ENCODE measurements around the gene PLCL1. TPM values are rescaled to one million over a fixed set of nuclear protein-coding genes. Genes with fewer than 3 reads are reported as not detected.
A peak's percentile ranks its signal among the peaks of the same experiment; 100 is the strongest.

Gene PLCL1
- total RNA-seq, 6 donors from 2014 or later: 5.3 to 17.0 (median 8.1) TPM

DNA sequence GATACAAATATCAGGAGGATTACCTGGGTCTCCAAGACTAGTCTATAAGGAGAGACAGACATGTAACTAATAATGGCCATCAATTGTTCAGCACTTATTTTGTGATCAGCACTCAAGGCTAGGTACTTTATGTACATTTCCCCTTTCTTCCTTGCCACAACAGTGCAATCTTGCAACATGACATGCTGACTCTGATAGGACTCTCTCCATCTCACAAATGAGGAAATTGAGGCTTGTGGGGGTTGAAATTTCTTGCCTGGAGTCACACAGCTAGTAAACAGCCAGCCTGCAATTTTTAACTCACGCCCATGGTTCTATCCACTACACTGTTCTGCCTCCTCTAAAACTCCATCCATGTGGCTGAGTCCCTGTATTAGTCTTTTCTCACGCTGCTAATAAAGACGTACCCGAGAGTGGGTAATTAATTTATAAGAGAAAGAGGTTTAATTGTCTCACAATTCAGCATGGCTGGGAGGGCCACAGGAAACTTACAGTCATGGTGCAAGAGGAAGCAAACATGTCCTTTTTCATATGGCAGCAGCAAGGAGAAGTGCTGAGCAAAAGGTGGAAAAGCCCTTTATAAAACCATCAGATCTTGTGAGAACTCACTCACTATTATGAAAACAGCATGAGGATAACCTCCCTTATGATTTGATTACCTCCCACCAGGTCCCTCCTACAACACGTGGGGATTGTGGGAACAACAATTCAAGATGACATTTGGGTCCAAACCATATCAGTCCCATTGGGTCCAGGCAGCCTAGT is 302.4 kb downstream of the PLCL1 start:
- 75 to 91% methylated on average over 5 of the region's 5 CpGs for WGBS, 2 donors
- H3K9me3 ChIP-seq: no peaks in the 10 kb centered on the region
- no peaks in the 10 kb centered on the region for H3K36me3 ChIP-seq
- H3K27ac ChIP-seq: peak overlapping the region; percentile 24 to 69 (median 34)
- no peak overlapping the region for H3K4me3 ChIP-seq
- ATAC-seq (ENCODE audit: low FRiP score in 2 of 2) (peak; percentile 57 to 79), DNase-seq (peak in 1 of 2 donors; percentile 59)
- no peaks in the 10 kb centered on the region for H3K4me1 ChIP-seq
- no peak for TF ChIP-seq POLR2A (IDR thresholded peaks at IDR 0.05)
- TF ChIP-seq, protein P1, sequence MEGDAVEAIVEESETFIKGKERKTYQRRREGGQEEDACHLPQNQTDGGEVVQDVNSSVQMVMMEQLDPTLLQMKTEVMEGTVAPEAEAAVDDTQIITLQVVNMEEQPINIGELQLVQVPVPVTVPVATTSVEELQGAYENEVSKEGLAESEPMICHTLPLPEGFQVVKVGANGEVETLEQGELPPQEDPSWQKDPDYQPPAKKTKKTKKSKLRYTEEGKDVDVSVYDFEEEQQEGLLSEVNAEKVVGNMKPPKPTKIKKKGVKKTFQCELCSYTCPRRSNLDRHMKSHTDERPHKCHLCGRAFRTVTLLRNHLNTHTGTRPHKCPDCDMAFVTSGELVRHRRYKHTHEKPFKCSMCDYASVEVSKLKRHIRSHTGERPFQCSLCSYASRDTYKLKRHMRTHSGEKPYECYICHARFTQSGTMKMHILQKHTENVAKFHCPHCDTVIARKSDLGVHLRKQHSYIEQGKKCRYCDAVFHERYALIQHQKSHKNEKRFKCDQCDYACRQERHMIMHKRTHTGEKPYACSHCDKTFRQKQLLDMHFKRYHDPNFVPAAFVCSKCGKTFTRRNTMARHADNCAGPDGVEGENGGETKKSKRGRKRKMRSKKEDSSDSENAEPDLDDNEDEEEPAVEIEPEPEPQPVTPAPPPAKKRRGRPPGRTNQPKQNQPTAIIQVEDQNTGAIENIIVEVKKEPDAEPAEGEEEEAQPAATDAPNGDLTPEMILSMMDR (IDR thresholded peaks at IDR 0.05): no peak
- no peak for TF ChIP-seq POLR2AphosphoS5 (IDR thresholded peaks at IDR 0.05)
- TF ChIP-seq EP300 (IDR thresholded peaks at IDR 0.05): no peak
- no peaks in the 10 kb centered on the region for H3K27me3 ChIP-seq

DNA sequence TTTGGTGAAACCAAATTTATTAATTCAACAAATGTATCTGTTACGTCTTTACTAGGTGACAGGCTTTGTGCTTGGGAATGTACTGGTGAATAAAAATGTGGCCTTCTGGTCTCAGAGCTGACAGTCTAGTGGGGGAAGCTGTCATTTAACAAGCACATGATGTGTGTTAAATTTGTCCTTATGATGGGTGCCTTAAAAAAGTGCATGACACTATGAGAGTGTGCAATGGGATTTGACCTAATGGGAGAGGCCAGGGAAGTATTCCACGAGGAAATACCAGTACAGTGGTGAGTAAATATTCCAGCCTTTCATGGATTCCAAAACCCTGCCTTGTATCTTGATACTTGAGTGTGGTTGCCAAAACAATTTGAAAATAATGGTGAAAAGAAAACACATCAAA is 308.9 kb downstream of the PLCL1 start:
- Histone ChIP-seq H3K4me1 (no peaks in the 10 kb centered on the region), H3K27me3 (no peaks in the 10 kb centered on the region), H3K36me3 (no peaks in the 10 kb centered on the region), H3K27ac (no peak overlapping the region), H3K9me3 (no peaks in the 10 kb centered on the region), H3K4me3 (no peak overlapping the region)
- DNase-seq (no peak), ATAC-seq (ENCODE audit: low FRiP score in 2 of 2) (no peak)
- 72 to 73% methylated on average over 2 of the region's 2 CpGs for WGBS, 2 donors
- no peak for TF ChIP-seq EP300 (IDR thresholded peaks at IDR 0.05)
- no peak for TF ChIP-seq POLR2A (IDR thresholded peaks at IDR 0.05)

DNA sequence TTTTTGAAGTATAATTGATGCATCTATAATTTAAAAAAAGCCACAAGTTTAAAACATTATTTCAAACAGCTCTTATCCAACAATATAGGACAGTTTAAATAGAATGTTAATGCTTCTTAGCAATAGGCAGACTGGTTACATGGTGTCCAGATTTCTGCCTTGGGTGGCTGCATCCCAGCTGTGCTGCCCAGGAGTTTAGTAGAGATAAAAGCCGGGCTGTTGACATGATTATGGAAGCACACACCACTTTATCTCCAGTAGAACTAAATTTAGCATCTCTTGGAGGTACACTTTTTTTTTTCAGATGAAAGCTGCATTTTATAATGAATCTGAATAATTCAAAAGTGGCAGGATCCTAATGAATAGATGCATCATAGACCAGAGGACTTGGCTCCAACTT is 309.7 kb downstream of the PLCL1 start:
- ATAC-seq (ENCODE audit: low FRiP score in 2 of 2): no peak
- DNase-seq: no peak
- Histone ChIP-seq H3K9me3 (no peaks in the 10 kb centered on the region), H3K4me3 (no peak overlapping the region), H3K27ac (no peak overlapping the region), H3K27me3 (no peaks in the 10 kb centered on the region), H3K4me1 (no peaks in the 10 kb centered on the region), H3K36me3 (no peaks in the 10 kb centered on the region)
- TF ChIP-seq, protein P1 (IDR thresholded peaks at IDR 0.05): no peak
- TF ChIP-seq POLR2AphosphoS5 (IDR thresholded peaks at IDR 0.05): no peak
- no peak for TF ChIP-seq EP300 (IDR thresholded peaks at IDR 0.05)
- TF ChIP-seq POLR2A (IDR thresholded peaks at IDR 0.05): no peak
- WGBS, 2 donors: 84 to 95% methylated on average over 1 of the region's 1 CpG

DNA sequence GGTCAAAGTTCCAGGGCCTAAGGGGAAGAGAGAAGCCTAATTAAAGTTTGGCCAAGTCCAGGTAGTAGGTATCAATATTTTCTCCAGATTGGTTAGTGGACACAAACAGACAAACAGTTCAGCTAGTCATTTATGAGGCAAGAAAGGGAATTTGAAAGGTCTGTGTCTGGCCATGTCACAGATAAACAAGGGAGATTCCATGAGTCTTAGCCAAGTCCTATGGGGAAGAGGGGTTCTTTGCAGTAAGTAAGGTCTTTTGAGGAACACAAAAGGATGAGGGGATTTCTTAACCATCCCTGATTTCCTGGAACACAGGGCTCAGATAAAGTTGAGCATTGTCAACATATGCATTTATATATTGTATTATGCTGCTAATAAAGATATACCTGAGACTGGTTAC is 310.8 kb downstream of the PLCL1 start:
- no peaks in the 10 kb centered on the region for H3K4me1 ChIP-seq

DNA sequence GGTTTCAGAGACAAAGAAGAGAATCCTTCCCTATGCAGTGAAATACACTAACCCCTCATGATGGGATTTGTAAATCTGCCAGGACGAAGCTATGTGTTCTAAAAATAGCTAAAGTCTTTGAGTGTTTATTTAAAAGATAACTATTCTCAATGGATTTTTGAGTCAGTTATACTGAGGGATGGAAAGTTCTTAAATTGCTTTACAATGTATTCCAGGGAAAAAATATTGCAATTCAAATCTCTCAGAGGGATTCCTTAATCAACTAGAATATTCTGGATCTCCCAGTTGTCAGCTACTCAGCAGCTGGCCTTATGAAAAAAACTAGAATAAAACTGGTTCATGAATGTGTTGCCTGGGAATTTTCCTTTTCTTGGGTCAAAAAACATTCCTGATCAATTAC is 312.4 kb downstream of the PLCL1 start:
- H3K27ac ChIP-seq: no peak overlapping the region
- no peaks in the 10 kb centered on the region for H3K4me1 ChIP-seq
- no peaks in the 10 kb centered on the region for H3K36me3 ChIP-seq
- H3K27me3 ChIP-seq: no peaks in the 10 kb centered on the region
- no peak overlapping the region for H3K4me3 ChIP-seq
- TF ChIP-seq, protein P1 (IDR thresholded peaks at IDR 0.05): no peak
- TF ChIP-seq POLR2A (IDR thresholded peaks at IDR 0.05) (no peak), POLR2AphosphoS5 (IDR thresholded peaks at IDR 0.05) (no peak), EP300 (IDR thresholded peaks at IDR 0.05) (no peak)
- WGBS, 2 donors: 32 to 50% methylated on average over 1 of the region's 1 CpG
- ATAC-seq (ENCODE audit: low FRiP score in 2 of 2) (no peak), DNase-seq (no peak)
- H3K9me3 ChIP-seq: no peaks in the 10 kb centered on the region

More for the DNA sequence above, 310.8 kb downstream of the PLCL1 start:
- no peaks in the 10 kb centered on the region for H3K27me3 ChIP-seq
- no peak overlapping the region for H3K4me3 ChIP-seq
- no peak overlapping the region for H3K27ac ChIP-seq
- DNase-seq: no peak
- no peaks in the 10 kb centered on the region for H3K9me3 ChIP-seq
- H3K36me3 ChIP-seq: no peaks in the 10 kb centered on the region
- TF ChIP-seq POLR2A (IDR thresholded peaks at IDR 0.05) (no peak), POLR2AphosphoS5 (IDR thresholded peaks at IDR 0.05) (no peak), EP300 (IDR thresholded peaks at IDR 0.05) (no peak)
- TF ChIP-seq, protein P1 (IDR thresholded peaks at IDR 0.05): no peak
- no peak for ATAC-seq (ENCODE audit: low FRiP score in 2 of 2)
